ENCODE data around the gene RAPGEF4. TPM values are rescaled to one million over a fixed set of nuclear protein-coding genes. Genes with fewer than 3 reads are reported as not detected.

Gene RAPGEF4
- polyA plus RNA-seq, 3 donors = not detected

GRCh38 chr2:173059971-173060461 is 324.4 kb downstream of the RAPGEF4 start:
- H3K27me3 Mint-ChIP-seq (ENCODE audit: low read depth in 3 of 3) = peaks cover 0 to 5% (median 0%) of the 10 kb centered on the region in 3 donors
- peaks cover 0 to 2% (median 0%) of the 10 kb centered on the region in 7 donors for H3K9me3 Mint-ChIP-seq
- peak overlapping the region; percentile 45 to 82 for H3K27ac ChIP-seq (ENCODE audit: low read depth in 1 of 2, low read length in 2 of 2)
- H3K27me3 ChIP-seq (ENCODE audit: control insufficient read depth in 2 of 2, insufficient read depth in 2 of 2, low read length in 2 of 2) = no peaks in the 10 kb centered on the region
- no peaks in the 10 kb centered on the region for H4K20me1 ChIP-seq (ENCODE audit: insufficient read depth, low read length)
- H3K4me3 Mint-ChIP-seq = peak overlapping the region; percentile 54 to 79
- no peaks in the 10 kb centered on the region for H3K36me3 ChIP-seq (replicated peaks in 1 of 2; ENCODE audit: control insufficient read depth in 1 of 2, insufficient read depth in 2 of 2, low read length in 2 of 2)
- H3K4me1 ChIP-seq (ENCODE audit: control insufficient read depth in 1 of 2, insufficient read depth in 2 of 2, low read length in 2 of 2) = peaks cover 41 to 48% of the 10 kb centered on the region in 2 donors
- DNase-seq = peak; percentile 45 to 61 (median 46)
- no peak overlapping the region for H3K9ac ChIP-seq (ENCODE audit: insufficient read depth, low read length, poor library complexity, severe bottlenecking)
- H3K4me1 Mint-ChIP-seq = peaks cover 48% of the 10 kb centered on the region
- WGBS (ENCODE audit: insufficient coverage) = 20% methylated on average over 4 of the region's 5 CpGs
- H3K4me2 ChIP-seq (replicated peaks; ENCODE audit: extremely low read depth, low read length, poor library complexity, severe bottlenecking) = peak overlapping the region; percentile 52
- intact Hi-C loops (cut with micrococcal nuclease) = no loop called here
- H3K4me3 ChIP-seq (replicated peaks in 1 of 3; ENCODE audit: low read depth in 2 of 3, low read length in 3 of 3) = peak overlapping the region in 2 of 3 experiments; percentile 49 to 58
- no peaks in the 10 kb centered on the region for H3K79me2 ChIP-seq (ENCODE audit: insufficient read depth, low read length)
- TF ChIP-seq, protein P1, sequence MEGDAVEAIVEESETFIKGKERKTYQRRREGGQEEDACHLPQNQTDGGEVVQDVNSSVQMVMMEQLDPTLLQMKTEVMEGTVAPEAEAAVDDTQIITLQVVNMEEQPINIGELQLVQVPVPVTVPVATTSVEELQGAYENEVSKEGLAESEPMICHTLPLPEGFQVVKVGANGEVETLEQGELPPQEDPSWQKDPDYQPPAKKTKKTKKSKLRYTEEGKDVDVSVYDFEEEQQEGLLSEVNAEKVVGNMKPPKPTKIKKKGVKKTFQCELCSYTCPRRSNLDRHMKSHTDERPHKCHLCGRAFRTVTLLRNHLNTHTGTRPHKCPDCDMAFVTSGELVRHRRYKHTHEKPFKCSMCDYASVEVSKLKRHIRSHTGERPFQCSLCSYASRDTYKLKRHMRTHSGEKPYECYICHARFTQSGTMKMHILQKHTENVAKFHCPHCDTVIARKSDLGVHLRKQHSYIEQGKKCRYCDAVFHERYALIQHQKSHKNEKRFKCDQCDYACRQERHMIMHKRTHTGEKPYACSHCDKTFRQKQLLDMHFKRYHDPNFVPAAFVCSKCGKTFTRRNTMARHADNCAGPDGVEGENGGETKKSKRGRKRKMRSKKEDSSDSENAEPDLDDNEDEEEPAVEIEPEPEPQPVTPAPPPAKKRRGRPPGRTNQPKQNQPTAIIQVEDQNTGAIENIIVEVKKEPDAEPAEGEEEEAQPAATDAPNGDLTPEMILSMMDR (IDR thresholded peaks at IDR 0.05) = no peak
- H3K36me3 Mint-ChIP-seq = peaks cover 0 to 2% of the 10 kb centered on the region in 2 donors
- H3K27ac Mint-ChIP-seq = peak overlapping the region; percentile 82 to 94 (median 92)
- H3K9me3 ChIP-seq (replicated peaks in 1 of 2; ENCODE audit: control insufficient read depth in 1 of 2, insufficient read depth in 1 of 2, low read length in 2 of 2) = no peaks in the 10 kb centered on the region
- H2AFZ ChIP-seq (ENCODE audit: insufficient read depth, low read depth, low read length, poor library complexity, severe bottlenecking) = peak overlapping the region; percentile 24

DNA sequence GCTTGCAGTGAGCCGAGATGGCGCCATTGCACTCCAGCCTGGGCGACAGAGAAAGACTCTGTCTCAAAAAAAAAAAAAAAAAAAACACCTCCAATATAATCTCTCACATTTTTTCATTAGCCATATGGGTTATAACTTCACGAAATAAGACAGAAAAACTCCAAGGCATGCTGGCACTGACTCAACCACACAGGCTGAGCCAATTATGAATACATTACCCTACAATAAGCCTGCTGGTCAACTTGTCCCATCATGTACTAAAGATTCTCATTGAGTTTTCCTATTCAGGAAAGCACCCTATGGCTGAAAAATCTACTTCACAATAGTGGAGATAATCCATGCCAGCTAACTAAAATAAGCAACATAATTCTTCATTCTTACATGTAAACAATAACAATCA is 327.2 kb downstream of the RAPGEF4 start:
- Histone ChIP-seq H3K9ac (ENCODE audit: insufficient read depth, low read length, poor library complexity, severe bottlenecking) (no peak overlapping the region), H3K9me3 (replicated peaks in 1 of 2; ENCODE audit: control insufficient read depth in 1 of 2, insufficient read depth in 1 of 2, low read length in 2 of 2) (no peaks in the 10 kb centered on the region), H3K27me3 (ENCODE audit: control insufficient read depth in 2 of 2, insufficient read depth in 2 of 2, low read length in 2 of 2) (no peaks in the 10 kb centered on the region), H3K4me3 (replicated peaks in 1 of 3; ENCODE audit: low read depth in 2 of 3, low read length in 3 of 3) (no peak overlapping the region), H4K20me1 (ENCODE audit: insufficient read depth, low read length) (no peaks in the 10 kb centered on the region), H2AFZ (ENCODE audit: insufficient read depth, low read depth, low read length, poor library complexity, severe bottlenecking) (no peak overlapping the region), H3K36me3 (replicated peaks in 1 of 2; ENCODE audit: control insufficient read depth in 1 of 2, insufficient read depth in 2 of 2, low read length in 2 of 2) (no peaks in the 10 kb centered on the region), H3K4me2 (replicated peaks; ENCODE audit: extremely low read depth, low read length, poor library complexity, severe bottlenecking) (no peak overlapping the region), H3K4me1 (ENCODE audit: control insufficient read depth in 1 of 2, insufficient read depth in 2 of 2, low read length in 2 of 2) (peaks cover 29 to 33% of the 10 kb centered on the region in 2 donors), H3K79me2 (ENCODE audit: insufficient read depth, low read length) (no peaks in the 10 kb centered on the region), H3K27ac (ENCODE audit: low read depth in 1 of 2, low read length in 2 of 2) (no peak overlapping the region)
- H3K4me3 Mint-ChIP-seq = no peak overlapping the region
- peaks cover 0 to 2% of the 10 kb centered on the region in 2 donors for H3K36me3 Mint-ChIP-seq
- peaks cover 30% of the 10 kb centered on the region for H3K4me1 Mint-ChIP-seq
- WGBS (ENCODE audit: insufficient coverage) = no CpG with 5 or more reads among the region's 4 CpGs
- peaks cover 0 to 4% (median 1%) of the 10 kb centered on the region in 3 donors for H3K27me3 Mint-ChIP-seq (ENCODE audit: low read depth in 3 of 3)
- H3K27ac Mint-ChIP-seq = no peak overlapping the region
- H3K9me3 Mint-ChIP-seq = no peaks in the 10 kb centered on the region
- DNase-seq = no peak
- intact Hi-C loops (cut with micrococcal nuclease) = no loop called here
- TF ChIP-seq, protein P1 (IDR thresholded peaks at IDR 0.05) = no peak
